ENCODE measurements around the gene CLDN4.

GRCh38 chr7:73876973-73877372 lies 46.2 kb downstream of the CLDN4 start:
- TF ChIP-seq POLR2A (IDR thresholded peaks at IDR 0.05) (no peak), CTCF (IDR thresholded peaks at IDR 0.05) (no peak), EP300 (IDR thresholded peaks at IDR 0.05) (no peak)

Data from stomach (tissue), 4 donors.